Lower lobe of right lung (tissue), 2 donors: ENCODE results near the gene PPP6R2. TPM values are rescaled to one million over a fixed set of nuclear protein-coding genes. Genes with fewer than 3 reads are reported as not detected.

ENCODE experiments used
- ATAC-seq, 2 donors: fragments of 200-7000 bp; cut with Tn5 transposase; one replicate each; pipeline ENCODE4 v1.9.1; 2020 to 2022; ENCODE audit warnings: mild to moderate bottlenecking in 2 of 2, moderate library complexity in 2 of 2
- DNase-seq: peaks from one replicate; pipeline ENCODE4 v3.0.0-alpha.2; 2020
- H3K27ac ChIP-seq: fragments of 200-600 bp; one replicate; pipeline ENCODE4 v1.8.0; 2022
- H3K27me3 ChIP-seq: fragments of 200-600 bp; one replicate; pipeline ENCODE4 v1.8.0; 2022; ENCODE audit warnings: low read depth
- H3K36me3 ChIP-seq: fragments of 200-600 bp; one replicate; pipeline ENCODE4 v1.8.0; 2022; ENCODE audit warnings: mild to moderate bottlenecking
- H3K4me1 ChIP-seq: fragments of 200-600 bp; one replicate; pipeline ENCODE4 v1.8.0; 2022
- H3K4me3 ChIP-seq: fragments of 200-600 bp; one replicate; pipeline ENCODE4 v1.8.0; 2022; ENCODE audit warnings: mild to moderate bottlenecking
- H3K9me3 ChIP-seq: fragments of 200-600 bp; one replicate; pipeline ENCODE4 v1.8.0; 2022
- intact Hi-C: fragments of 100-400 bp; cut with DNase I; formaldehyde crosslinking; loops from one replicate; pipeline ENCODE4 v1.11.0; 2022
- total RNA-seq: library from RNA; stranded (reverse); fragmentation: NEBNext Ultra II Directional; extraction: Animal tissue kit (Norgen Biotek cat#: 25700); gene quantifications from one replicate; pipeline ENCODE4 v1.2.1, GENCODE V29; 2021
- TF ChIP-seq, protein P1 (sequence below): fragments of 200-600 bp; IDR thresholded peaks from one replicate; pipeline ENCODE4 v1.8.0; 2022; ENCODE audit warnings: antibody characterized with exemption, mild to moderate bottlenecking
- donor health status: DM: no; HTN: yes; CAD: no; lungs with severe emphysema.

PPP6R2 gene
- total RNA-seq, 1 donor from 2014 or later: 52.5 TPM

DNA sequence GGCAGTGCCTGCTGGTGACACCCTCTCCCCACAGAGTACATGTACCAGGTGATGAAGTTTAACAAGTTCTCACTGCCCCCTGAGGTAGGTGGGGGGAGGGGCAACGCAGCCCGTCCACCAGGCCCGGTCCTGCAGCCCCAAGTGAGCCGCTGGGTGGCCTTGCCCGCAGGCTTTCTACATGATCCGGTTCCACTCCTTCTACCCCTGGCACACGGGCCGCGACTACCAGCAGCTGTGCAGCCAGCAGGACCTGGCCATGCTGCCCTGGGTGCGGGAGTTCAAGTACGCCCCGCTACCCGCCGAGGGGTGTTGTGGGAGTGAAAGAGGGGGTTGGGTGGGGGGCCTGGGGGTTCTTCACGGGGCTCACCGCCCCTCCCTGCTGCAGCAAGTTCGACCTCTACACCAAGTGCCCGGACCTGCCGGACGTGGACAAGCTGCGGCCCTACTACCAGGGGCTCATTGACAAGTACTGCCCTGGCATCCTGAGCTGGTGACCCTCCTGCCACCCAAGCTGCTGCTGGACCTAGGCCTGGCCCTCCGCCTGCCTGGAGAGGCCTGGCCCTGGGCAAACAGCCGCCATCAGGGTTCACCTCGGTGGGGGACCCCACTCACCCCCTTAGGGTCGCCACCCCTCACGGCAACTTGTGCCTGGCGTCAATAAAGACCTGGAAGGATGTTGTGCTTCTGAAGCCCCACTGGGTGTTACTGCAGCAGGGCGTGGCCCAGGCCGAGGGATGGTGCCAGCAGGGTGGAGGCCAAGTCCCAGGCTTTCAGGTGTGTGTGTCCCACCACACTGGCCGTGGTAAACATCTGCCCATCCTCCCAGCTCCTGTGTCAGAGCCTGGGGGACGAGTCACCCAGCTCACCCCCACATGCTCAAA lies 146.5 kb downstream of the PPP6R2 start:
- H3K27me3 ChIP-seq: peaks cover 12% of the 10 kb centered on the region
- ATAC-seq (no peak), DNase-seq (no peak)
- TF ChIP-seq, protein P1, sequence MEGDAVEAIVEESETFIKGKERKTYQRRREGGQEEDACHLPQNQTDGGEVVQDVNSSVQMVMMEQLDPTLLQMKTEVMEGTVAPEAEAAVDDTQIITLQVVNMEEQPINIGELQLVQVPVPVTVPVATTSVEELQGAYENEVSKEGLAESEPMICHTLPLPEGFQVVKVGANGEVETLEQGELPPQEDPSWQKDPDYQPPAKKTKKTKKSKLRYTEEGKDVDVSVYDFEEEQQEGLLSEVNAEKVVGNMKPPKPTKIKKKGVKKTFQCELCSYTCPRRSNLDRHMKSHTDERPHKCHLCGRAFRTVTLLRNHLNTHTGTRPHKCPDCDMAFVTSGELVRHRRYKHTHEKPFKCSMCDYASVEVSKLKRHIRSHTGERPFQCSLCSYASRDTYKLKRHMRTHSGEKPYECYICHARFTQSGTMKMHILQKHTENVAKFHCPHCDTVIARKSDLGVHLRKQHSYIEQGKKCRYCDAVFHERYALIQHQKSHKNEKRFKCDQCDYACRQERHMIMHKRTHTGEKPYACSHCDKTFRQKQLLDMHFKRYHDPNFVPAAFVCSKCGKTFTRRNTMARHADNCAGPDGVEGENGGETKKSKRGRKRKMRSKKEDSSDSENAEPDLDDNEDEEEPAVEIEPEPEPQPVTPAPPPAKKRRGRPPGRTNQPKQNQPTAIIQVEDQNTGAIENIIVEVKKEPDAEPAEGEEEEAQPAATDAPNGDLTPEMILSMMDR: no peak
- no peaks in the 10 kb centered on the region for H3K9me3 ChIP-seq
- H3K27ac ChIP-seq: no peak overlapping the region
- no peaks in the 10 kb centered on the region for H3K4me1 ChIP-seq
- intact Hi-C loops: no loop called here
- H3K36me3 ChIP-seq: no peaks in the 10 kb centered on the region
- H3K4me3 ChIP-seq: no peak overlapping the region

DNA sequence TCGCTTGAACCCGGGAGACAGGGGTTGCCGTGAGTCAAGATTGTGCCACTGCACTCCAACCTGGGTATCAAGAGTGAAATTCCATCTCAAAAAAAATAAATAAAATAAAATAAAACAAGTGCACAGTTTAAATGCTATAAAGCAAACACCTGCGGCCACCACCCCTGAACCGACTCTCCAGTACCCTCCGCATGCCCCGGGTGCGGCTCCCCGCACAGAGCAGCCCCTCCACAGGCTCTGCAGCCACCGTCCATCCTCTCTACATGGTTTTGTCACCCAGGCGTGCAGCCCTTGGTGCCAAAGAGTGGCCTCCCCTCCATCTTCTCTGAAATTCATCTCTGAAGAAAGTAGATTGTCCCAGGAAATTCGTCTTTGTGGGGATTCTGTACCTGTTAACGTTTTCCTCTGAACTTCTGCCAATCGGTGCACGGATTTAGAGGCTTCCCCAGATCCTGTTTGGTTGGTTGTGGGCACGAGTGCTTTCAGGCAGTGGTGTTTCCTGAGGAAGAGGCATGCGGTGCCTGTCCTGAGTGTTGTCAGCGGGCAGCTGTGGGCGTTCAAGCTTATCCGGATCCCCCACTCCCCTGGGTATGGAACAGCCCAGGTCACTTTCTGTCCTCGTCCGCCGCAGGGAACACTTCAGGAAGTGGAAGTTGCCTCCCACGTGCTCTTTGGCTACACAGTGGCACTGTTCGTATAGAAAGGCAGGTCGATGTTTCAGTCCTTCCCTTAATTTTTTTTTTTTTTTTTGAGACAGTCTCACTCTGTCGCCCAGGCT lies 147.6 kb downstream of the PPP6R2 start:
- Histone ChIP-seq H3K9me3 (no peaks in the 10 kb centered on the region), H3K4me1 (no peaks in the 10 kb centered on the region), H3K27me3 (peaks cover 12% of the 10 kb centered on the region), H3K27ac (no peak overlapping the region), H3K4me3 (no peak overlapping the region), H3K36me3 (no peaks in the 10 kb centered on the region)
- ATAC-seq: peak; percentile 34 to 49
- peak; percentile 67 for DNase-seq
- TF ChIP-seq, protein P1: no peak
- intact Hi-C loops: no loop called here

Other genes with a start within 250 kb of the PPP6R2 start
- 2.5 TPM for gene PANX2, start 172.6 kb upstream of the PPP6R2 start, total RNA-seq
- 43.7 TPM for gene TRABD, start 157.4 kb upstream of the PPP6R2 start, total RNA-seq
- gene SELENOO, start 142.3 kb upstream of the PPP6R2 start, total RNA-seq: 18.7 TPM
- gene TUBGCP6, start 98.3 kb upstream of the PPP6R2 start, total RNA-seq: 48.5 TPM
- 47.9 TPM for gene HDAC10, start 92.1 kb upstream of the PPP6R2 start, total RNA-seq
- gene MAPK12, start 81.6 kb upstream of the PPP6R2 start, total RNA-seq: 11.9 TPM
- 13.1 TPM for gene MAPK11, start 72.9 kb upstream of the PPP6R2 start, total RNA-seq
- gene PLXNB2, start 35.7 kb upstream of the PPP6R2 start, total RNA-seq: 256 TPM
- gene DENND6B, start 16.3 kb upstream of the PPP6R2 start, total RNA-seq: 14.4 TPM
- gene SBF1, start 131.7 kb downstream of the PPP6R2 start, total RNA-seq: 59.0 TPM
- gene ADM2, start 138.2 kb downstream of the PPP6R2 start, total RNA-seq: 1.5 TPM
- gene MIOX, start 143.5 kb downstream of the PPP6R2 start, total RNA-seq: not detected
- 58.8 TPM for gene LMF2, start 164.4 kb downstream of the PPP6R2 start, total RNA-seq
- gene NCAPH2, start 164.9 kb downstream of the PPP6R2 start, total RNA-seq: 46.1 TPM
- 4.9 TPM for gene SCO2, start 182.3 kb downstream of the PPP6R2 start, total RNA-seq
- 151 TPM for gene TYMP, start 186.7 kb downstream of the PPP6R2 start, total RNA-seq
- gene KLHDC7B, start 202.6 kb downstream of the PPP6R2 start, total RNA-seq: 0.77 TPM
- gene SYCE3, start 219.6 kb downstream of the PPP6R2 start, total RNA-seq: not detected
- 12.6 TPM for gene CPT1B, start 235.1 kb downstream of the PPP6R2 start, total RNA-seq
- 76.7 TPM for gene CHKB, start 239.5 kb downstream of the PPP6R2 start, total RNA-seq